Hepatocyte (in vitro differentiated cells): ENCODE measurements around the gene DDX10.

ENCODE experiments used
- EZH2phosphoT487 ChIP-seq: fragments of 200-600 bp; sonication (generic); IDR thresholded peaks from one replicate; pipeline ENCODE4 v1.6.1; 2018; ENCODE audit warnings: antibody characterized with exemption, mild to moderate bottlenecking, low read depth, moderate library complexity; ENCODE audit not compliant: unreplicated experiment, severe bottlenecking
- TF ChIP-seq, protein P1 (sequence below): fragments of 200-600 bp; sonication (generic); IDR thresholded peaks from 2 replicates; pipeline ENCODE4 v1.5.1; 2016; ENCODE audit warnings: antibody characterized with exemption, mild to moderate bottlenecking; ENCODE audit not compliant: poor library complexity

DNA sequence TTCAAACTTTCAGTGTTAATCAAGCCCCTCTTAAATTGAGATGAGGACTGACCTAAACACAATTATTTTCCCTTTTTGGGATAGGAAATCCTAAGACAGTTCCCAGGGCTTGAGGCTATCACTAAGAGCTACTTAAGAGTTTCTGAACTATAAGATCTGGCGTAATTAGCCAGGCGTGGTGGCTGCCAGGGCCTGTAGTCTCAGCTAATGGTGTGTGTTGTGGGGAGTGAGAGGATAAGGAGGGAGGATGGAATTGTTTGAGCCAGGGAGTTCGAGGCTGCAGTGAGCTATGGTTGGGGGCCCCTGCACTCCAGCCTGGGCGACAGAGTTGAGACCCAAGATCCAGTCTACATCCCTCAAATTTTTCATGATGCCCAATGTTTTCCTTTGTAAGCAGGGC is 47.8 kb upstream of the DDX10 start:
- TF ChIP-seq, protein P1, sequence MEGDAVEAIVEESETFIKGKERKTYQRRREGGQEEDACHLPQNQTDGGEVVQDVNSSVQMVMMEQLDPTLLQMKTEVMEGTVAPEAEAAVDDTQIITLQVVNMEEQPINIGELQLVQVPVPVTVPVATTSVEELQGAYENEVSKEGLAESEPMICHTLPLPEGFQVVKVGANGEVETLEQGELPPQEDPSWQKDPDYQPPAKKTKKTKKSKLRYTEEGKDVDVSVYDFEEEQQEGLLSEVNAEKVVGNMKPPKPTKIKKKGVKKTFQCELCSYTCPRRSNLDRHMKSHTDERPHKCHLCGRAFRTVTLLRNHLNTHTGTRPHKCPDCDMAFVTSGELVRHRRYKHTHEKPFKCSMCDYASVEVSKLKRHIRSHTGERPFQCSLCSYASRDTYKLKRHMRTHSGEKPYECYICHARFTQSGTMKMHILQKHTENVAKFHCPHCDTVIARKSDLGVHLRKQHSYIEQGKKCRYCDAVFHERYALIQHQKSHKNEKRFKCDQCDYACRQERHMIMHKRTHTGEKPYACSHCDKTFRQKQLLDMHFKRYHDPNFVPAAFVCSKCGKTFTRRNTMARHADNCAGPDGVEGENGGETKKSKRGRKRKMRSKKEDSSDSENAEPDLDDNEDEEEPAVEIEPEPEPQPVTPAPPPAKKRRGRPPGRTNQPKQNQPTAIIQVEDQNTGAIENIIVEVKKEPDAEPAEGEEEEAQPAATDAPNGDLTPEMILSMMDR, result no peak
- no peak for TF ChIP-seq EZH2phosphoT487
